ENCODE measurements around the gene TSNAX. TPM values are rescaled to one million over a fixed set of nuclear protein-coding genes. Genes with fewer than 3 reads are reported as not detected.

TSNAX gene
- total RNA-seq, 1 experiment from 2014 or later, result 60.0 TPM

DNA sequence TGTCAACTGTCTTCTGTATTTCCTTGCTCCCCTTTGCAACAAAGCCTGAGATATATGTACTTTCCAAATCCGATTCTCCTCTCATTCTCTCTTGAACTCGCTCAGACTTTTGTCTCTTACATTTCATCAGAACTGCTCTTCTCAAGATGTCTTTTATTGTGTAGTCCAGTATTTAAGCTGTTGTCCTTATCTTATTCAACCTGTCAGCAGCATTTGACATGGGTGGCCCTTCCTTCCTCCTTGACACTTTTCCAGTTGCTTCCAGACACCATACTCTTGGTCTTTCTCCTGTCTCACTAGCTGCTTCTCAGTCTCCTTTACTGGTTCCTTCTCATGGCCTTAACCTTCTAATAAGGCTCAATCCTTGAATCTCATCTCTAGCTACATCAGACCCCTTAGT is 47.0 kb downstream of the TSNAX start:
- CTCF ChIA-PET, result no interaction called here
- BruUV-seq (replicated peaks), result no TSS peak
- no peaks in the 10 kb centered on the region for H3K9me3 ChIP-seq (ENCODE audit: low read depth, low read length, poor library complexity, severe bottlenecking)
- no peak for TF ChIP-seq CTCF (conservative IDR thresholded peaks at IDR 0.05; ENCODE audit: low read depth, low read length)
- no peak for TF ChIP-seq EZH2 (IDR thresholded peaks at IDR 0.05; ENCODE audit: borderline replicate concordance, low read depth, low read length, poor library complexity, severe bottlenecking)
- no peak for DNase-seq (ENCODE audit: low spot score)
- intact Hi-C loops (cut with micrococcal nuclease; ENCODE audit: unreplicated experiment), result no loop called here
- H3K36me3 ChIP-seq (ENCODE audit: insufficient read depth, low read length, poor library complexity, severe bottlenecking), result no peaks in the 10 kb centered on the region
- H3K27ac ChIP-seq (ENCODE audit: low read depth, low read length, poor library complexity, severe bottlenecking), result no peak overlapping the region
- POLR2A ChIA-PET (ENCODE audit: low non-redundant PET), result no interaction called here
- H3K4me1 ChIP-seq (ENCODE audit: insufficient read depth, low read length, poor library complexity, severe bottlenecking), result no peaks in the 10 kb centered on the region
- no peak overlapping the region for H3K4me3 ChIP-seq (ENCODE audit: low read depth, low read length, poor library complexity, severe bottlenecking)
- H3K27me3 ChIP-seq (replicated peaks; ENCODE audit: insufficient read depth, low read depth, low read length, poor library complexity), result no peaks in the 10 kb centered on the region

GRCh38 chr1:231576804-231577718 is 48.6 kb downstream of the TSNAX start:
- no TSS peak for BruUV-seq (replicated peaks)
- Histone ChIP-seq H3K4me3 (ENCODE audit: low read depth, low read length, poor library complexity, severe bottlenecking) (no peak overlapping the region), H3K27ac (ENCODE audit: low read depth, low read length, poor library complexity, severe bottlenecking) (no peak overlapping the region), H3K4me1 (ENCODE audit: insufficient read depth, low read length, poor library complexity, severe bottlenecking) (no peaks in the 10 kb centered on the region), H3K36me3 (ENCODE audit: insufficient read depth, low read length, poor library complexity, severe bottlenecking) (no peaks in the 10 kb centered on the region), H3K27me3 (replicated peaks; ENCODE audit: insufficient read depth, low read depth, low read length, poor library complexity) (no peaks in the 10 kb centered on the region), H3K9me3 (ENCODE audit: low read depth, low read length, poor library complexity, severe bottlenecking) (no peaks in the 10 kb centered on the region)
- DNase-seq (ENCODE audit: low spot score), result no peak
- ChIA-PET CTCF (no interaction called here), POLR2A (ENCODE audit: low non-redundant PET) (no interaction called here)
- TF ChIP-seq EZH2 (IDR thresholded peaks at IDR 0.05; ENCODE audit: borderline replicate concordance, low read depth, low read length, poor library complexity, severe bottlenecking), result no peak
- TF ChIP-seq CTCF (conservative IDR thresholded peaks at IDR 0.05; ENCODE audit: low read depth, low read length), result no peak
- intact Hi-C loops (cut with micrococcal nuclease; ENCODE audit: unreplicated experiment), result no loop called here

DNA sequence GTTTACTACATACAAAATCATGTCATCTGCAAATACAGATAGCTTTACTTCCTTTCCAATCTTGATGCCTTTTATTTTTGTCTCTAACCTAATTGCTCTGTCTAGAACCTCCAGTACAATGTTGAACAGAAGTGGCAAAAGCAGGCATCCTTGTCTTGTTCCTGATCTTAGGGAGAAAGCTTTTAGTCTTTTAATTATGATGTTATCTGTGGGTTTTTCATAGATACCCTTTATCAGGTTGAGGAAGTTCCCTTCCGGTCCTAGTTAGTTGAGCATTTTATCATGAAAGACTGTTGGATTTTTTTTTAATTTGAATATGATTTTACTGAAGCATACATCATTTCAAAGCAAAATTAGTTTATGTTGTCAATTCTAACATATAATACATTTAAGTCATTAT is 52.4 kb downstream of the TSNAX start:
- DNase-seq (ENCODE audit: low spot score), result no peak
- BruUV-seq (replicated peaks), result no TSS peak
- H3K4me1 ChIP-seq (ENCODE audit: insufficient read depth, low read length, poor library complexity, severe bottlenecking), result no peaks in the 10 kb centered on the region
- no peaks in the 10 kb centered on the region for H3K27me3 ChIP-seq (replicated peaks; ENCODE audit: insufficient read depth, low read depth, low read length, poor library complexity)
- no peak overlapping the region for H3K4me3 ChIP-seq (ENCODE audit: low read depth, low read length, poor library complexity, severe bottlenecking)
- TF ChIP-seq EZH2 (IDR thresholded peaks at IDR 0.05; ENCODE audit: borderline replicate concordance, low read depth, low read length, poor library complexity, severe bottlenecking) (no peak), CTCF (conservative IDR thresholded peaks at IDR 0.05; ENCODE audit: low read depth, low read length) (no peak)
- ChIA-PET POLR2A (ENCODE audit: low non-redundant PET) (no interaction called here), CTCF (no interaction called here)
- no peaks in the 10 kb centered on the region for H3K36me3 ChIP-seq (ENCODE audit: insufficient read depth, low read length, poor library complexity, severe bottlenecking)
- H3K27ac ChIP-seq (ENCODE audit: low read depth, low read length, poor library complexity, severe bottlenecking), result no peak overlapping the region
- intact Hi-C loops (cut with micrococcal nuclease; ENCODE audit: unreplicated experiment), result no loop called here
- H3K9me3 ChIP-seq (ENCODE audit: low read depth, low read length, poor library complexity, severe bottlenecking), result no peaks in the 10 kb centered on the region
